Progenitor cell of endocrine pancreas (in vitro differentiated cells): ENCODE results near the gene ABCC1. TPM values are rescaled to one million over a fixed set of nuclear protein-coding genes. Genes with fewer than 3 reads are reported as not detected.

ENCODE experiments used
- DNase-seq: peaks from one replicate; pipeline ENCODE4 v3.0.0; 2021; ENCODE audit warnings: low spot score; ENCODE audit not compliant: unreplicated experiment
- H3K27ac Mint-ChIP-seq: 2 replicates; pipeline ENCODE4 v1.8.0; 2021; ENCODE audit warnings: mild to moderate bottlenecking, moderate library complexity, mixed read lengths
- H3K27me3 Mint-ChIP-seq: 2 replicates; pipeline ENCODE4 v1.8.0; 2021; ENCODE audit warnings: mixed read lengths
- H3K36me3 Mint-ChIP-seq: 2 replicates; pipeline ENCODE4 v1.8.0; 2022; ENCODE audit warnings: mixed read lengths; ENCODE audit not compliant: insufficient read depth
- H3K4me1 Mint-ChIP-seq: 2 replicates; pipeline ENCODE4 v1.8.0; 2021; ENCODE audit warnings: low read depth, mixed read lengths
- H3K4me3 Mint-ChIP-seq: 2 replicates; pipeline ENCODE4 v1.8.0; 2021; ENCODE audit warnings: low read depth, mild to moderate bottlenecking, moderate library complexity, mixed read lengths
- H3K9me3 Mint-ChIP-seq: 2 replicates; pipeline ENCODE4 v1.8.0; 2021; ENCODE audit warnings: low read depth, mixed read lengths
- CTCF ChIP-seq: fragments of 200-600 bp; sonication (generic); IDR thresholded peaks from one replicate; pipeline ENCODE4 v1.5.0; 2021; ENCODE audit warnings: antibody characterized with exemption, mild to moderate bottlenecking; ENCODE audit not compliant: unreplicated experiment
- total RNA-seq: library from RNA; stranded (reverse); gene quantifications from 2 replicates; pipeline ENCODE4 v1.2.1, GENCODE V29; 2021

The ABCC1 gene
- total RNA-seq, 1 donor from 2014 or later = 47.2 TPM

GRCh38 chr16:15919331-15919730, 30.1 kb upstream of the ABCC1 start:
- no peak overlapping the region for H3K4me3 Mint-ChIP-seq
- H3K9me3 Mint-ChIP-seq = peaks cover 5% of the 10 kb centered on the region
- no peak for TF ChIP-seq CTCF
- no peaks in the 10 kb centered on the region for H3K36me3 Mint-ChIP-seq
- no peaks in the 10 kb centered on the region for H3K4me1 Mint-ChIP-seq
- H3K27me3 Mint-ChIP-seq = peaks cover 5% of the 10 kb centered on the region
- DNase-seq = no peak
- H3K27ac Mint-ChIP-seq = no peak overlapping the region

GRCh38 chr16:15924996-15925395, 24.4 kb upstream of the ABCC1 start:
- TF ChIP-seq CTCF = no peak
- H3K4me3 Mint-ChIP-seq = no peak overlapping the region
- no peaks in the 10 kb centered on the region for H3K9me3 Mint-ChIP-seq
- H3K27ac Mint-ChIP-seq = no peak overlapping the region
- H3K4me1 Mint-ChIP-seq = no peaks in the 10 kb centered on the region
- no peak for DNase-seq
- no peaks in the 10 kb centered on the region for H3K36me3 Mint-ChIP-seq
- H3K27me3 Mint-ChIP-seq = peaks cover 5% of the 10 kb centered on the region

- no peak overlapping the region for H3K27ac Mint-ChIP-seq
- H3K4me3 Mint-ChIP-seq = no peak overlapping the region
- H3K9me3 Mint-ChIP-seq = no peaks in the 10 kb centered on the region
- DNase-seq = no peak
- H3K27me3 Mint-ChIP-seq = no peaks in the 10 kb centered on the region
- no peaks in the 10 kb centered on the region for H3K36me3 Mint-ChIP-seq
- no peak for TF ChIP-seq CTCF
- H3K4me1 Mint-ChIP-seq = no peaks in the 10 kb centered on the region
Measured at GRCh38 chr16:15925631-15926030, 23.8 kb upstream of the ABCC1 start.

- no peak for TF ChIP-seq CTCF
- Mint-ChIP-seq H3K4me3 (no peak overlapping the region), H3K9me3 (peaks cover 4% of the 10 kb centered on the region), H3K27me3 (no peaks in the 10 kb centered on the region), H3K36me3 (no peaks in the 10 kb centered on the region), H3K4me1 (no peaks in the 10 kb centered on the region), H3K27ac (no peak overlapping the region)
- DNase-seq = no peak
Measured at GRCh38 chr16:15928261-15929104, 20.9 kb upstream of the ABCC1 start.

- peaks cover 4% of the 10 kb centered on the region for H3K9me3 Mint-ChIP-seq
- H3K4me3 Mint-ChIP-seq = no peak overlapping the region
- no peak overlapping the region for H3K27ac Mint-ChIP-seq
- H3K36me3 Mint-ChIP-seq = no peaks in the 10 kb centered on the region
- no peak for TF ChIP-seq CTCF
- H3K4me1 Mint-ChIP-seq = no peaks in the 10 kb centered on the region
- no peak for DNase-seq
- H3K27me3 Mint-ChIP-seq = no peaks in the 10 kb centered on the region
Measured at GRCh38 chr16:15932939-15933338, 16.5 kb upstream of the ABCC1 start.
